Tibial artery (tissue), 4 donors: Measurements from ENCODE around the gene ACIN1.
A peak's percentile ranks its signal among the peaks of the same experiment; 100 is the strongest.

Source experiments
- DNase-seq, 2 donors: peaks; one replicate each; pipeline ENCODE4 v3.0.0-alpha.2; 2019
- H3K27ac ChIP-seq, 2 donors: fragments of 200-600 bp; sonication (generic) in 1 of 2; 1 replicate in 1 of 2; 2 replicates in 1 of 2; pipeline ENCODE4 v1.5.1; 2018 to 2019; ENCODE audit warnings: mild to moderate bottlenecking in 1 of 2
- H3K27me3 ChIP-seq, 2 donors: fragments of 200-600 bp; sonication (generic) in 1 of 2; one replicate each; pipeline versions ENCODE4 v1.5.1 to v1.6.0; 2016 to 2019
- H3K36me3 ChIP-seq, 3 donors: fragments of 200-600 bp; sonication (generic) in 2 of 3; one replicate each; pipeline ENCODE4 v1.5.1; 2016 to 2019; ENCODE audit warnings: mild to moderate bottlenecking in 2 of 3
- H3K4me1 ChIP-seq, 4 donors: fragments of 200-600 bp; sonication (generic) in 2 of 4; 1 replicate in 3 of 4; 2 replicates in 1 of 4; pipeline ENCODE4 v1.5.1; 2016 to 2019
- H3K4me3 ChIP-seq, 2 donors: fragments of 200-600 bp; sonication (generic) in 1 of 2; 1 replicate in 1 of 2; 2 replicates in 1 of 2; pipeline ENCODE4 v1.5.1; 2018 to 2019; ENCODE audit warnings: mild to moderate bottlenecking in 2 of 2
- H3K9me3 ChIP-seq, 3 donors: fragments of 200-600 bp; sonication (generic) in 1 of 3; one replicate each; pipeline ENCODE4 v1.5.1; 2016 to 2019
- intact Hi-C: fragments of 100-400 bp; cut with DNase I; formaldehyde crosslinking; loops from one replicate; pipeline ENCODE4 v1.15.0; 2023; ENCODE audit warnings: low total_unique reads
- TF ChIP-seq, protein P1 (sequence below), 2 experiments: fragments of 200-600 bp in 1 of 2; fragments of 450-650 bp in 1 of 2; IDR thresholded peaks; one replicate each; pipeline ENCODE4 v1.5.1; 2017 to 2019; ENCODE audit warnings: antibody characterized with exemption in 2 of 2, mild to moderate bottlenecking in 1 of 2, moderate library complexity in 1 of 2

Gene ACIN1

DNA sequence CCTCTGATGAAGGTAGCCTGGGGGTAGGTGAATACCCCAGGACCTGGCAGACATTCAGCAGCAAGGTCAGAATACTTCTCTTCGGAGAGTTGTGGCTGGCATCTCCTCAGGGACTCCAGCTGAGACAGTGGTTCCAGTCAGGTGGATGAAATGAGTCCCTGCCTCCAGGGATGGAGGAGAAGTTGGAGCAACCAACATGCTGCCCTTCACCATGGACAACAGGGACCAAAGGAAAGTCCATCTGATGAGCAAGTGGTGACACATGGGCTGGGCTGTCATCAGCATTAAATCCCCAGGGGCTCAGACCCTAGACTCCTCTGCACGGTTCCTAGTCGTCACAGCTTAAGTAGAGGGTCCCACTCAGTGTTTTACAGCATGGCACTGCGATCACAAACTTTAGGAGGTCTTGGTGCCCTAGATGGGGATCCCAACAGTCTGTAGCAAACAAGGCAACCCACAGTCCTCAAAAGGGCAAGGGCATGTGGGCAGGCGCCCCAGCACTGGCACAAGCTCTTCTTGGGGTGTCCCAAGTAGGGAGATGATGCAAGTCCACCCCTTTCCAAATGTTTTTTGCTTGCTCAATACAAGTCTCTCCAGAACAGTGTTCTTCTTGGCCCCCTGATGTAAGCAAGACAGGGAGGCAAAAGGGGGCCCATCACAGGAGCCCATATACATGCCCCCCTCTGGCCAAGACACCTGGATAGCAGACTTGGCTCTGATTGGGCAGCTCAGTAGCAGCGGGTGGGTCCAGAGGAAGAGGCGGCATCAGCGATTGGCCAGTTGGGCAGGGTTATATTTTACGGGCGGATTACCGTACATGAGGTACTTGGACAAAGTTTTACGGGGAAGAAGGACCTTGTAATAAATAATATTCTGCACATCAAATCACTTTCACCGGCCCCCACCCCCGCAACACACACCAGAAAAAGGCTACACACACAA lies 26.8 kb downstream of the ACIN1 start:
- Histone ChIP-seq H3K36me3 (peaks cover 50 to 64% (median 62%) of the 10 kb centered on the region in 3 donors), H3K9me3 (no peaks in the 10 kb centered on the region), H3K27ac (peak overlapping the region in 1 of 2 donors; percentile 24), H3K4me3 (no peak overlapping the region), H3K4me1 (peaks cover 0 to 49% (median 28%) of the 10 kb centered on the region in 4 donors), H3K27me3 (no peaks in the 10 kb centered on the region)
- TF ChIP-seq, protein P1, sequence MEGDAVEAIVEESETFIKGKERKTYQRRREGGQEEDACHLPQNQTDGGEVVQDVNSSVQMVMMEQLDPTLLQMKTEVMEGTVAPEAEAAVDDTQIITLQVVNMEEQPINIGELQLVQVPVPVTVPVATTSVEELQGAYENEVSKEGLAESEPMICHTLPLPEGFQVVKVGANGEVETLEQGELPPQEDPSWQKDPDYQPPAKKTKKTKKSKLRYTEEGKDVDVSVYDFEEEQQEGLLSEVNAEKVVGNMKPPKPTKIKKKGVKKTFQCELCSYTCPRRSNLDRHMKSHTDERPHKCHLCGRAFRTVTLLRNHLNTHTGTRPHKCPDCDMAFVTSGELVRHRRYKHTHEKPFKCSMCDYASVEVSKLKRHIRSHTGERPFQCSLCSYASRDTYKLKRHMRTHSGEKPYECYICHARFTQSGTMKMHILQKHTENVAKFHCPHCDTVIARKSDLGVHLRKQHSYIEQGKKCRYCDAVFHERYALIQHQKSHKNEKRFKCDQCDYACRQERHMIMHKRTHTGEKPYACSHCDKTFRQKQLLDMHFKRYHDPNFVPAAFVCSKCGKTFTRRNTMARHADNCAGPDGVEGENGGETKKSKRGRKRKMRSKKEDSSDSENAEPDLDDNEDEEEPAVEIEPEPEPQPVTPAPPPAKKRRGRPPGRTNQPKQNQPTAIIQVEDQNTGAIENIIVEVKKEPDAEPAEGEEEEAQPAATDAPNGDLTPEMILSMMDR (IDR thresholded peaks at IDR 0.05): no peak
- intact Hi-C loops: no loop called here
- peak in 1 of 2 donors; percentile 63 for DNase-seq

DNA sequence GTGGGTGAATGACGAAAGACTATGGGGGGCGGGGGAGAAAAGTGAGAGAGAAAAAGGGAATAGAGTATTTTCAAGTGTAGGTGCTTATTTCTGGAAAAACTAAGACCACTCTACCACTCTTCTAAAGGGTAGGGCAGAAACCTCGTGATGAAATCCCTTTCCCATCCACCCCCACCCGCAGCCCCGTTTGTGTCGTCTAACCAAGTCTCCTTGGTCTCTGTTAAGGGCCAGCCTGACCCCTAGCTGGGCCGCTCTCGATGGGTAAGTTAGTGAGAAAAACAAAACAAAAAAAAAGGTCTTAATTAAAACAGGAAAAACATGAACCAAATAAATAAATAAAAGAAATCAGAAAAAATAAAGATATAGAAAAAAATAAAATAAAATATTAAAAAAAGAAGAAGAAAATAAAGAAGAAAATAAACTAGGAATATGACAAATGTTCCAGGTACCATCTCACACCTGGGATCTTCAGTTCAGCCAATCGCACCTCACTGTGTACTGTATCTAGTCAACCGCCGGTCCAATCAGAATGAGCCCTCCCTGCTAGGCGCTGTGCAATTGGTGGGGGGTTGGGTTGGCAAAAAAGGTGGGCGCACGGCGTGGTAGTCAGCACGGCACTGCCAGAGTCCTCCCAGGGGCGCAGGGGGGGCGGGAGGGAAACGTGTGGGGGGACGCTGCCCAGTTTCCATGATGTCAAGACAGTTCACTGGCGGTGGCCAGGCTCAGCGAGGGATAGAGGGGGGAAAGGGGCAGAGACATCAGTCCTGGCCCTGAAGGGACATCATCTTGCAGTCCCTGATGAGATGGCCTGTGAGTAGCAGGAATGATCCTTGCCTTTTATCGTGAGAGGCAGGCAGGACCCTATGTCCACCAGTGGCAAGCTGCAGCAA lies 27.8 kb downstream of the ACIN1 start:
- TF ChIP-seq, protein P1 (IDR thresholded peaks at IDR 0.05): no peak
- intact Hi-C loops: no loop called here
- H3K36me3 ChIP-seq: peaks cover 54 to 67% (median 63%) of the 10 kb centered on the region in 3 donors
- H3K4me1 ChIP-seq: peaks cover 0 to 52% (median 27%) of the 10 kb centered on the region in 4 donors
- DNase-seq: peak in 1 of 2 donors; percentile 39
- no peak overlapping the region for H3K4me3 ChIP-seq
- no peaks in the 10 kb centered on the region for H3K9me3 ChIP-seq
- no peaks in the 10 kb centered on the region for H3K27me3 ChIP-seq
- H3K27ac ChIP-seq: no peak overlapping the region

DNA sequence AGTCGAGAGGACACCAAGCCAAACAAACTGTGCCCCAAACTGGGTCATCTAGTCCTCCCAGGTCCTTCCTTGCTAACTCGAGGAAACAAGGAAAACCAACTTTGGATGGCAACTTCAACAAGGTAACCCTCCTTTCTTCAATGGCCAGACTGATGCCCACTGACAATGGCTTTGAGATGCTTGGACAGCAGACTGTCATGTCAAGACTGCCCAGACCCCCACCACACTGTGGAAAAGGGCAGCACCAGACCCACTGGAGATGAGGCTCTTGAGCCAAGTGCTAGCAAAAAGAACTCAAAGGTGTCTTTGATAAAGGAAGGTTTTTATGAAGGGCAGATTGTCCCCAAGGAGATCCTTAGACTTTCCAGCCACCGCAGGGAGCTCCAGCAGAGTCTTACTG lies 28.6 kb downstream of the ACIN1 start:
- Histone ChIP-seq H3K9me3 (no peaks in the 10 kb centered on the region), H3K4me3 (no peak overlapping the region), H3K4me1 (peaks cover 0 to 48% (median 24%) of the 10 kb centered on the region in 4 donors), H3K36me3 (peaks cover 57 to 74% (median 66%) of the 10 kb centered on the region in 3 donors), H3K27ac (no peak overlapping the region), H3K27me3 (no peaks in the 10 kb centered on the region)
- DNase-seq: peak in 1 of 2 donors; percentile 12
- intact Hi-C loops: no loop called here
- TF ChIP-seq, protein P1 (IDR thresholded peaks at IDR 0.05): no peak

DNA sequence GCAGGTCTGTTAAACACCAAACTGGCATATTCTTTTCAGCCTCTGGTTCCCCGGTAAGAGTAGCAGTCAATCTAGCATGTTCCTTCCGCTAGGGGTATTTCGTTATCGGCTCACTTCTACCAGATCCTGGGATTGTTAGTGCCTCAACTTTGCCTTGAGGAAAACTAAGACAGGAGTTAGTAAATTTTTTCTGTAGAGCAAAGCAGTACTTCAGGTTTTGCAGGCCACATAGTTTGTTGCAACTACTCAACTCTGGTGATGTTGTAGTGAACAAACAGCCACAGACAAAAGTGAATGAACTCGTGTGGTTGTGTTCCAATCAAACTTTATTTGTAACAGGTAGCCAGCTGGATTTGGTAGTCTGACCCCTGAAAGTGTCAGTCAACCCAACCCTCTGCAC lies 31.3 kb downstream of the ACIN1 start:
- Histone ChIP-seq H3K27me3 (no peaks in the 10 kb centered on the region), H3K36me3 (peaks cover 82 to 100% (median 94%) of the 10 kb centered on the region in 3 donors), H3K9me3 (no peaks in the 10 kb centered on the region), H3K27ac (no peak overlapping the region), H3K4me3 (no peak overlapping the region), H3K4me1 (peaks cover 0 to 25% (median 11%) of the 10 kb centered on the region in 4 donors)
- TF ChIP-seq, protein P1 (IDR thresholded peaks at IDR 0.05): no peak
- intact Hi-C loops: no loop called here
- no peak for DNase-seq

DNA sequence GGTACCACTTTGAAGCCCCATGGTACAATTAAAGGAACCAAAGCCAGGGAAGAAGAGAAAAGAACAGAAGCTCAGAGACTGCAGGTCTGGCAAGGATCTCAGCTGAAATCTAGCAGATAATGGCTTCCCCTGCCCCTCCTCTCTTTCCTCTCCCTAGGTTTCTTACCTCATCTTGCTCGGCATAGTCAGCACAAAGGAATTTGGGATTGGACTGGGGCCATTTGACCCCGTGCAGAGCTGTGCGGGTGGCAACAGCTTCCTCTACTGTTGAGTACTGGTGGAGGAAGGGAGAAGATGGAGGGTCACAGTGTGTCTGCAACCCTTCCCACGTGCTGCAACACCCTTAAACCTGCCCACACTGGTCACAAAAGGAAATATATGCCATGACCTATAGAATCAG lies 32.9 kb downstream of the ACIN1 start:
- peaks cover 69 to 86% (median 80%) of the 10 kb centered on the region in 3 donors for H3K36me3 ChIP-seq
- TF ChIP-seq, protein P1 (IDR thresholded peaks at IDR 0.05): no peak
- intact Hi-C loops: no loop called here
- H3K4me1 ChIP-seq: peaks cover 0 to 21% (median 10%) of the 10 kb centered on the region in 4 donors
- peak overlapping the region; percentile 21 to 46 for H3K27ac ChIP-seq
- peak; percentile 79 to 88 for DNase-seq
- H3K4me3 ChIP-seq: no peak overlapping the region
- no peaks in the 10 kb centered on the region for H3K27me3 ChIP-seq
- H3K9me3 ChIP-seq: no peaks in the 10 kb centered on the region
